ENCODE measurements around the gene CDK7.
"Not testable (repeated sequence)": the region's sequence is repeated elsewhere in the genome, so short reads cannot be mapped to it uniquely, and the experiment has no call there.

CDK7 gene

GRCh38 chr5:69234457-69235268 is at the start of gene CDK7:
CDK7 (plus strand) TSS chr5:69234886; CDS start chr5:69234976, 90 bp downstream.
- in situ Hi-C loops (cut with MboI; ENCODE audit: low sequenced_read_pairs): no loop called here

DNA sequence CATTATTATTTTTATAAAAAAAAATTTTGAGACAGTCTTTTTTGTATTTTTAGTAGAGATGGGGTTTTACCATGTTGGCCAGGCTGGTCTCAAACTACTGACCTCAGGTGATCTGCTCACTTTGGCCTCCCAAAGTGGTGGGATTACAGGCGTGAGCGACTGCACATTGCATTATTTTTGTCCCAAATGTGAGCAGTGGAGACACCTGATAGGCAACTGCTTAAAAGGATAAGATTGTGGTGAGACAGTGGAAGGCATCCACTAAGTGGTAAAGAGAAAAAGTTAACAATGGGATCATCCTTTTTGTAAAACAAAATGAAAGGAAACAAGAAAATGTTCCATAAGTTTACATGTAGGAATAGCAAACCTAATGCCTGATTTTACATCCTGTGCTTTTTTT is 47.3 kb upstream of the CDK7 start:
- in situ Hi-C loops (cut with MboI; ENCODE audit: low sequenced_read_pairs): no loop called here

DNA sequence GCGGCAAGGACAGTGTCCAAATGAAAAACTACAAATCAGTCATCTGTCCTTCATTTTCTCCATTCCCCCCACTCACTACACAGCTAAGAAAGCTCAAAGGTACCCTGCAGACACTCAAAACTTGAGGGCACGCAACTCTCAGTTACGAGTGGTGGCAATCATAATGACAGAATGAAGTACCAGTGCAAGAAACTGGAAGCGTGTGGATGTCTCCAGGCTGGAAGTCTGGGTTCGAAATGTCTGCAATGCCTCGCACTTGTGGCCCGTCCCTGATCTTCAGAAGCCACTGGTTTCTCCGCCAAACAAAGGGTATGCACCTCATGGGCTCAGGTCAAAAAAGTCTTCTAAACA is 45.9 kb upstream of the CDK7 start:
- in situ Hi-C loops (cut with MboI; ENCODE audit: low sequenced_read_pairs): no loop called here

- in situ Hi-C loops (cut with MboI; ENCODE audit: low sequenced_read_pairs): no loop called here
These were observed 45.3 kb upstream of the CDK7 start, which contains the start of gene CENPH for GRCh38 chr5:69189162-69190086. CENPH (plus strand) TSS chr5:69189583; CDS start chr5:69189635, 52 bp downstream.

- in situ Hi-C loops (cut with MboI; ENCODE audit: low sequenced_read_pairs): no loop called here
These were observed 32.2 kb upstream of the CDK7 start for GRCh38 chr5:69202497-69202896.

DNA sequence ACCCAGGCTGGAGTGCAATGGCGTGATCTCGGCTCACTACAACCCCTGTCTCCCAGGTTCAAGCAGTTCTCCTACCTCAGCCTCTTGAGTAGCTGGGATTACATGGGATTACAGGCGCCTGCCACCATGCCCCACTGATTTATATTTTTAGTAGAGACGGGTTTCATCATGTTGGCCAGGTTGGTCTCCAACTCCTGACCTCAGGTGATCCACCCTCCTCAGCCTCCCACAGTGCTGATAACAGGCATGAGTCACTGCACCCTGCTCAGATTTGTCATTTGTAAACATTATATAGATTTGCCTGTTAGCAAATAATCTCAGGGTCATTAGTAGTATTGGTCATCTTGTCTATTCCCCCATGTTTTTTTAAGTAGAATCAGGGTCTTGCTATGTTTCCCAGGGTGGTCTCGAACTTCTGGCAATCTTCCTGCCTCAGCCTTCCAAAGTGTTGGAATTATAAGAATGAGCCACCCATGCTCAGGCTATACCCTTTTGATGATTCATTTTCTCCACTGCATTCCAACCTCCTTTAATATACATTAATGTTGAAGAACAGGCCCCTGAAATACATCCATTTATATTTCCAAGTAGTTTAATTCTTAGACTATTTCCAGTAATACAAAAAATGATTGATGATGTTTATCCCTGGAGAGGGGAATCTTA is 28.0 kb upstream of the CDK7 start:
- in situ Hi-C loops (cut with MboI; ENCODE audit: low sequenced_read_pairs): no loop called here

GRCh38 chr5:69209602-69210001 is 25.1 kb upstream of the CDK7 start:
- in situ Hi-C loops (cut with MboI; ENCODE audit: low sequenced_read_pairs): no loop called here

- in situ Hi-C loops (cut with MboI; ENCODE audit: low sequenced_read_pairs): no loop called here
These were observed 23.5 kb upstream of the CDK7 start for GRCh38 chr5:69211200-69211599.

GRCh38 chr5:69212022-69212421 is 22.7 kb upstream of the CDK7 start:
- in situ Hi-C loops (cut with MboI; ENCODE audit: low sequenced_read_pairs): no loop called here

DNA sequence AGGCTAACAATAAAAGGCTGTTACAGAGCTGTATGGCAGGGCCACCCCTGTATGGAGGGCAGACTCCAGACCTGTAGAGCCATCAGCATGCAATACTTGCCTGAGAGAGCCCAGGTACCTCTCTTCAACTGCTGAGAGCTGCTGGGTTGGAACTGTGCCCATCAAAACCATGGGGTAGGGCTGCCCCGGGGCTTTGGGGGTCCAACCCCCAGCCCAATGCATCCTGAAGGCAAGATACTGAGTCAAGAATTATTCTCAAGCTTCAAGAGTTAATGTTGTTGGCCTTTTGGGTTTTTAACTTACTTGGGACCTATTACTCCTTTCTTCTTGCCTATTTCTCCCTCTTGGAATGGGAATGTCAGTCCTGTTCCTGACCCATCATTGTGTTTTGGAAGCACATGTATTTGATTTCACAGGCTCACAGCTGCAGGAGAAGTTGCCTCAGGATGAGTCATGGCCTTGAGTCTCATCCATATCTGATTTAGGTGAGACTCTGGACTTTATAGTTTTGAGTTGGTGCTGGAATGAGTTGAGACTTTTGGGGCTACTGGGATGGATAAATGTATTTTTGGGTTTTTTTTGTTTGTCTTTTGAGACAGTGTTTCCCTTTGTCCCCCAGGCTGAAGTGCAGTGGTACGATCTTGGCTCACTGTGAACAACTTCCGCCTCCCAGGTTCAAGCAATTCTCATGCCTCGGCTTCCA is 21.0 kb upstream of the CDK7 start:
- in situ Hi-C loops (cut with MboI; ENCODE audit: low sequenced_read_pairs): no loop called here

DNA sequence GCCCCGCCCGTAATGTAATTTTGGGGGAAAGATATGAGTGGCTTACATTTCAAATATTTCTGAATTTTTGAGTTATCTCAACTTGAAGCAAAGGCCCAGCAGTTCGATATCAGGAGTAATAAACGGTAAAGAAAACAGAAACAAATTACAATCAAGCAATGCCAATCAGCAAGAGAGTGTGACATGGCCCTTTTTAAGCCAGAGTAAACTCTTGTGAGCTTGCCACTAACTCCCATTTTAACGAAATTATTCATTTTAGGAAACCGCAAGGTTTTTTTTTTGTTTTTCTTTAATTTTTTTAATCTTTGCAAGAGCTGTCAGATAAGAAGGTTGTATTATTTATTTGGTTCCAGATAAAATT is 17.6 kb upstream of the CDK7 start:
- in situ Hi-C loops (cut with MboI; ENCODE audit: low sequenced_read_pairs): no loop called here

GRCh38 chr5:69217548-69218526 is 16.8 kb upstream of the CDK7 start:
- in situ Hi-C loops (cut with MboI; ENCODE audit: low sequenced_read_pairs): no loop called here

DNA sequence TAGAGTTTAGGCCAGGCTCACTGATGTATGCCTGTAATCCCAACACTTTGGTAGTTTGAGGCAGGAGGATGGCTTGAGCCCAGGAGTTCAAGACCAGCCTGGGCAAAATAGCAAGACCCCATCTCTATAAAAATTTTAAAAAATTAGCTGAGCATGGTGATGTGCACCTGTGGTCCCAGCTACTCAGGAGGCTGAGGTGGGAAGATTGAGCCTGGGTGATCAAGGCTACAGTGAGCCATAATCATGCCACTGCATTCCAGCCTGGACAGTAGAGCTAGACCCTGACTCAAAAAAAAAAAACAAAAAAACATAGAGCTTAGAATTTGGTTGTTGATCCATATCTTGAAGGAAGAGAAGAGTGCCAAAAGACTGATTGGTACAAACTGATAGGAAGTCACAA is 14.7 kb upstream of the CDK7 start:
- in situ Hi-C loops (cut with MboI; ENCODE audit: low sequenced_read_pairs): no loop called here

DNA sequence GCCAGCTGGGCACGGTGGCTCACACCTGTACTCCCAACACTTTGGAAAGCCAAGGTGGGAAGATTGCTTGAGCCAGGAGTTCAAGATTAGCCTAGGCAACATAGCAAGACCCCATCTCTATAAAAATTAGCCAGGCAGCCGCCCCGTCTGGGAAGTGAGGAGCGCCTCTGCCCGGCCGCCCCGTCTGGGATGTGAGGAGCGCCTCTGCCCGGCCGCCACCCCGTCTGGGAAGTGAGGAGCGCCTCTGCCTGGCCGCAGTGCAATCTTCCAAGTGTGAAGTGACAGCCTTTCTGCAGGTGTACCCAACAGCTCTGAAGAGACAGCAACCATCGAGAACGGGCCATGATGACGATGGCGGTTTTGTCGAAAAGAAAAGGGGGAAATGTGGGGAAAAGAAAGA is 14.3 kb upstream of the CDK7 start:
- in situ Hi-C loops (cut with MboI; ENCODE audit: low sequenced_read_pairs): not testable (repeated sequence)

GRCh38 chr5:69220833-69221232 is 13.9 kb upstream of the CDK7 start:
- in situ Hi-C loops (cut with MboI; ENCODE audit: low sequenced_read_pairs): not testable (repeated sequence)

- in situ Hi-C loops (cut with MboI; ENCODE audit: low sequenced_read_pairs): no loop called here
These were observed 10.2 kb upstream of the CDK7 start for GRCh38 chr5:69224520-69224919.

DNA sequence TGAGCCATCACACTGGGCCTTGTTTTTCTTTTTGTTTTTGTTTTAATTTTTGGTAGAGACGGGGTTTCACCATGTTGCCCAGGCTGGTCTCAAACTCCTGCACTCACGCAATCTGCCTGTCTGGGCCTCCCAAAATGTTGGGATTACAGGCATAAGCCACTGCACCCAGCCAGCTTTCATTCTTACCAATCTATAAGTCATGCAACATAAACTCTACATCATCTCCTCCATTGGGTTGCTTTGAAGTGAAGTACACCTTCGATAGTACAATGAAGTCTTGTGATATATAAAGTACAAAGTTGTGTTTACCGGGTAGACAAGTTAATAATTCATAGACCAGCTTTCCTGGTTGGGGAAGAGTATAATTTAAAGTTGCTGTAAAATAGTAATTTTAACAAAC is 8.8 kb upstream of the CDK7 start:
- in situ Hi-C loops (cut with MboI; ENCODE audit: low sequenced_read_pairs): no loop called here

GRCh38 chr5:69230181-69230580 is 4.5 kb upstream of the CDK7 start:
- in situ Hi-C loops (cut with MboI; ENCODE audit: low sequenced_read_pairs): no loop called here

DNA sequence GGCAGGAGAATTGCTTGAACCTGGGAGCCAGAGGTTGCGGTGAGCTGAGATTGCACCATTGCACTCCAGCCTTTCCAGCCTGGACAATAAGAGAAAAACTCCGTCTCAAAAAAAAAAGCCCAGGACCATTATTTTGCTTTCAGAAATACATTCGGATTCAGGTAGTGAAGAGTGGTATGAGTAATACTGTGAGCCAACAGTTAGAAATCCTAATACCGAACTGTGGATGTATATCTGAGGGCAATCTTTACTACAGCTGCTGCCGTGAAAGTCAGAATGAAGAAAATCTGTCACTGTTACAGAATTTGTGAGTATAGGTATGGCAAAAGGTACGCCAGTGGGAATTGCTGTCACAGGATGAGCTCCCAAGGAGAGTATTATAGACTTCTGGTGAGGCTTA is 3.4 kb upstream of the CDK7 start:
- in situ Hi-C loops (cut with MboI; ENCODE audit: low sequenced_read_pairs): no loop called here

DNA sequence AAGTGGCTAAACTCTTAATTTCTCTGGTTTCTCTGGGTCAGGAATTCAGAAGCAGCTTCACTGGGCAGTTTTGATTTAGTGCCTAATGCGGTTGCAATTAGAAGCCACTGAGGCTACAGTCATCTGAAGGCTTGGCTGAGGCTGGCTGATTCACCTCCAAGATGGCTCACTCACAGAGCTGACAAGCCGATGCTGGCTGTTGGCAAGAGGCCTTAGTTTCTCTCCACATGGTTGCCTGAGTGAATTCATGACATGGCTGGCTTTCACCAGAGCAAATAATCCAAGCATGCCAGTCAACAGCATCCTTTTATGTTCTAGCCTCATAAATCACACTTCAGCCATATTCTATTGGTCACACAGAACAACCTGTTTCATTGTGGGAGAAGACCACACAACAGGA is 2.8 kb upstream of the CDK7 start:
- in situ Hi-C loops (cut with MboI; ENCODE audit: low sequenced_read_pairs): no loop called here
